ENCODE data around the gene TEX2.
"Not testable (repeated sequence)": the region's sequence is repeated elsewhere in the genome, so short reads cannot be mapped to it uniquely, and the experiment has no call there.

Gene TEX2

DNA sequence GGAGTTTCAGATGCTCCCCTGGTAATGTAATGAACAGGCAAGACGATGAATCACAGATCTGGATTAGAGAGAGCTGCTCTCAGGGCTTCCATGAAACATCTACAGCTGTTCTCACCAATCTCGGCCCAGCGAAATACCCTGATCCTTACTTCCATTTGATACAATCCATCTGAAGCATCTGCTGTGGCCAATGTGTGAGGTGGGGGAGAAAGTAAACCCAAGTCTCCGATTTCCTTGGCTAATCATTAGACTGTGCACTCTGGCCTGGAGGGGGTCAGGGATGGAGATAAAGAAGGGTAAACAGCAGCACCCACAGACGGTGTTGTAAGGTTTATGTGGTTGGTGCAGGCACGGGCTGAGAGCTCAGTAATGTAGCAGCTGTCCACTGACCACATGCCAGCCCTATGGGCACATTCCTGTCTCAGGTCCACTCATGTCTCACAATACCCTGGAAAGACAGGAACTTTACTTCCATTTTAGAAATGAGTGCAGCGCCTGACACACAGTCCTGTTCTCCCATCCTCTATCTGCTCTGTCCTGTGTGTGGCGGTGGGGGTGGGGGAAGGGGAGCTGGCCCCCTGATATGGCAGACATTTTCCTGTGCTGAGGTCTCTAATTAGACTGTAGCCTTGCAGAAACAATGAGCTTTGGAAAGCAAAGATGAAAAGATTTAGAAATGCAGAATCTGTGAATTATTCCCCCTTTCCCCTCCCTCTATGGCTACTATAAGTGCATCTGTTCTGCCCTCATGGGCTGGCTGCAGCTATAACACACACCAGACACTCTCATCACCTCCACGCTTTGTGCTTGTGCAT lies 84.8 kb downstream of the TEX2 start:
- Mint-ChIP-seq H3K4me1 (ENCODE audit: low read depth) (no peaks in the 10 kb centered on the region), H3K36me3 (peaks cover 23% of the 10 kb centered on the region), H3K9me3 (ENCODE audit: low read depth) (no peaks in the 10 kb centered on the region), H3K27ac (no peak overlapping the region), H3K27me3 (no peaks in the 10 kb centered on the region), H3K4me3 (no peak overlapping the region)

- H3K4me1 Mint-ChIP-seq (ENCODE audit: low read depth): no peaks in the 10 kb centered on the region
- peaks cover 26% of the 10 kb centered on the region for H3K36me3 Mint-ChIP-seq
- no peak overlapping the region for H3K4me3 Mint-ChIP-seq
- no peaks in the 10 kb centered on the region for H3K9me3 Mint-ChIP-seq (ENCODE audit: low read depth)
- no peak overlapping the region for H3K27ac Mint-ChIP-seq
- no peaks in the 10 kb centered on the region for H3K27me3 Mint-ChIP-seq
These were observed 85.6 kb downstream of the TEX2 start for GRCh38 chr17:64177311-64178010.

GRCh38 chr17:64176556-64176955 lies 86.5 kb downstream of the TEX2 start:
- Mint-ChIP-seq H3K27ac (no peak overlapping the region), H3K9me3 (ENCODE audit: low read depth) (no peaks in the 10 kb centered on the region), H3K27me3 (no peaks in the 10 kb centered on the region)

GRCh38 chr17:64174686-64175456 lies 88.2 kb downstream of the TEX2 start:
- Mint-ChIP-seq H3K4me1 (ENCODE audit: low read depth) (no peaks in the 10 kb centered on the region), H3K27ac (no peak overlapping the region), H3K4me3 (no peak overlapping the region), H3K27me3 (no peaks in the 10 kb centered on the region), H3K36me3 (peaks cover 26% of the 10 kb centered on the region), H3K9me3 (ENCODE audit: low read depth) (no peaks in the 10 kb centered on the region)

More at GRCh38 chr17:64176556-64176955, 86.5 kb downstream of the TEX2 start:
- no peaks in the 10 kb centered on the region for H3K4me1 Mint-ChIP-seq (ENCODE audit: low read depth)
- H3K4me3 Mint-ChIP-seq: no peak overlapping the region
- H3K36me3 Mint-ChIP-seq: peaks cover 28% of the 10 kb centered on the region

DNA sequence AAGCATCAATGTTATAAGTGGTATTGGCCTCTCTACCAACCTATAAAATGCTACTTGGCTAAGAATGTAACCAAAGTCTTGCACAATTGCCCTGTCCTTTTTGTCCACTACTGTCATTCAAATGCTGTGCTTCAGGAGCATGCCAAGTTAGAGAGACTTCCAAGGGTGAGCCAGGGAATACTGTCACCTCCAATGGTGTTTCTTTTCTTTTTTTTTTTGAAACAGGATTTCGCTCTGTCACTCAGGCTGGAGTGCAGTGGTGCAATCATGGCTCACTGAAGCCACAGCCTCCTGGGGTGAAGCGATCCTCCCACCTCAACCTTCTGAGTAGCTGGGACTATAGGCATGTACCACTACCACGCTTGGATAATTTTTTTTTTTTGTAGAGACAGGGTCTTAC lies 89.4 kb downstream of the TEX2 start:
- Mint-ChIP-seq H3K27me3 (no peaks in the 10 kb centered on the region), H3K36me3 (peaks cover 19% of the 10 kb centered on the region), H3K4me1 (ENCODE audit: low read depth) (no peaks in the 10 kb centered on the region), H3K9me3 (ENCODE audit: low read depth) (no peaks in the 10 kb centered on the region), H3K27ac (no peak overlapping the region), H3K4me3 (no peak overlapping the region)

DNA sequence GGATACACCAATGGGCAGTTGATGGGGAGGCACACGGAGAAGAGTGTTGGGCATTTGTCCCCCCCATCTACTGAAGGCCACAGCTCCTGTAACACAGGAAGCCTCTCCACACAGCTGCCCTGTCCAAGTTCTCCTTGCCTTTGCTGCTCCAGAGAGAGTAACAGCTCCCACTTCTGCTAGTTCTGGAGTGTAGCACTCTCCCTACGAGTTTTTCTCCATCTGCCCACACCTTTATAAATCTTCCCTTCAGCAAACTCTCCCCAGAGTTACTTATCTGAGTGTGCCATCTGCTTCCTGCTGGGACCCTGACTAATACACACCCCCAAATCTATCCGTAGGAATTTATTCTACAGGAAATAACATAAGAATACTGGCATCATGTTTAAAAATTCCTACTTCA lies 90.5 kb downstream of the TEX2 start:
- Mint-ChIP-seq H3K4me1 (ENCODE audit: low read depth) (no peaks in the 10 kb centered on the region), H3K4me3 (no peak overlapping the region), H3K27ac (no peak overlapping the region), H3K9me3 (ENCODE audit: low read depth) (no peaks in the 10 kb centered on the region), H3K36me3 (peaks cover 10% of the 10 kb centered on the region), H3K27me3 (no peaks in the 10 kb centered on the region)

DNA sequence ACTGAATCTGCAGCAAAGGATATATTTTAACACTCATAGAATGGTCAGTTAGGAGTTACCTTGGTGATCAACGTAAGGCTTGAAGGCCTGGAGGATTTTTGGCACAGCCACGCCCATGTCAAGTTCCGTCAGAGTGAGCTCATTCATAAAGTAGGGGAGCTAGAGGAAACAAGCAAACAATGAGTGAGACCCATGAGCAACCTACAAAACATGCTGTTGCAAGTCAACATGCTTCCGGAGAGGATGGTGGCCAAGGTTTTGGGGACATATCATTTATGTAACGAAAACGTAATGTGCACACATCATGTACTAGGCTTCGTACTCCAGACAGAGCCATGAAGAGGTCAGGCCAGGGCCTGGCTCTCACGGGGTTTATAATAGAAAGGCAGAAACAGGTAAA lies 92.0 kb downstream of the TEX2 start:
- H3K27me3 Mint-ChIP-seq: no peaks in the 10 kb centered on the region
- H3K36me3 Mint-ChIP-seq: peaks cover 16% of the 10 kb centered on the region
- H3K4me1 Mint-ChIP-seq (ENCODE audit: low read depth): no peaks in the 10 kb centered on the region
- H3K4me3 Mint-ChIP-seq: no peak overlapping the region
- H3K9me3 Mint-ChIP-seq (ENCODE audit: low read depth): no peaks in the 10 kb centered on the region
- no peak overlapping the region for H3K27ac Mint-ChIP-seq

- Mint-ChIP-seq H3K4me3 (no peak overlapping the region), H3K36me3 (peaks cover 17% of the 10 kb centered on the region), H3K27me3 (no peaks in the 10 kb centered on the region), H3K27ac (no peak overlapping the region), H3K4me1 (ENCODE audit: low read depth) (no peaks in the 10 kb centered on the region), H3K9me3 (ENCODE audit: low read depth) (no peaks in the 10 kb centered on the region)
These were observed 92.8 kb downstream of the TEX2 start for GRCh38 chr17:64170286-64170685.

- not testable (repeated sequence) for H3K27ac Mint-ChIP-seq; H3K9me3 Mint-ChIP-seq (ENCODE audit: low read depth); H3K4me3 Mint-ChIP-seq; H3K4me1 Mint-ChIP-seq (ENCODE audit: low read depth); H3K27me3 Mint-ChIP-seq
- H3K36me3 Mint-ChIP-seq: peaks cover 20% of the 10 kb centered on the region
These were observed 95.4 kb downstream of the TEX2 start for GRCh38 chr17:64167666-64168065.

GRCh38 chr17:64166876-64167275 lies 96.2 kb downstream of the TEX2 start:
- H3K27ac Mint-ChIP-seq: no peak overlapping the region
- no peak overlapping the region for H3K4me3 Mint-ChIP-seq
- no peaks in the 10 kb centered on the region for H3K4me1 Mint-ChIP-seq (ENCODE audit: low read depth)
- no peaks in the 10 kb centered on the region for H3K9me3 Mint-ChIP-seq (ENCODE audit: low read depth)
- H3K36me3 Mint-ChIP-seq: peaks cover 15% of the 10 kb centered on the region
- no peaks in the 10 kb centered on the region for H3K27me3 Mint-ChIP-seq

GRCh38 chr17:64165347-64165746 lies 97.7 kb downstream of the TEX2 start:
- H3K27me3 Mint-ChIP-seq: no peaks in the 10 kb centered on the region
- peaks cover 10% of the 10 kb centered on the region for H3K36me3 Mint-ChIP-seq
- H3K9me3 Mint-ChIP-seq (ENCODE audit: low read depth): no peaks in the 10 kb centered on the region
- no peaks in the 10 kb centered on the region for H3K4me1 Mint-ChIP-seq (ENCODE audit: low read depth)
- H3K4me3 Mint-ChIP-seq: no peak overlapping the region
- no peak overlapping the region for H3K27ac Mint-ChIP-seq

- Mint-ChIP-seq H3K27me3 (no peaks in the 10 kb centered on the region), H3K4me3 (no peak overlapping the region), H3K36me3 (peaks cover 10% of the 10 kb centered on the region), H3K27ac (no peak overlapping the region), H3K9me3 (ENCODE audit: low read depth) (no peaks in the 10 kb centered on the region), H3K4me1 (ENCODE audit: low read depth) (no peaks in the 10 kb centered on the region)
These were observed 98.3 kb downstream of the TEX2 start for GRCh38 chr17:64164596-64165285.

GRCh38 chr17:64163468-64163867 lies 99.6 kb downstream of the TEX2 start:
- no peaks in the 10 kb centered on the region for H3K9me3 Mint-ChIP-seq (ENCODE audit: low read depth)
- no peaks in the 10 kb centered on the region for H3K4me1 Mint-ChIP-seq (ENCODE audit: low read depth)
- H3K27me3 Mint-ChIP-seq: no peaks in the 10 kb centered on the region
- no peak overlapping the region for H3K4me3 Mint-ChIP-seq
- H3K27ac Mint-ChIP-seq: no peak overlapping the region
- peaks cover 10% of the 10 kb centered on the region for H3K36me3 Mint-ChIP-seq

DNA sequence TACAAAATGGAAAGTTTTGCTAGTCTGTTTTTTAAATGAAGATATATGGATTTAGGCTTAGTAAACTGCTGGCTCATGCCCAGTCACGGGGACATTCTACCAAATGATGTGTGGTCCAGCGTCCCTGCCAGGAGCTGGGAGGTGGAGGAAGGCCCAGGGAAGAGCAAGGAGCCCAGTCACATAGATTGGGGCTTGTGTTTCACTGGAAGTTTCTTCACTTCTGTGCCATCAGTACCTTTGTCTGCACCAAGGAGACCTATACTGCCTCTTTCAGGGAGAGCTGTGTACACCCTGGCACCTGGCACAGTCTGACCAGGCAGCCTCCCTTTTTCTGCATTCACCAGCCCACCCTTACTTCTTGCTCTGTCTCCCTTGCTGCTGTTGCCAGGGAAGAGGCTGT lies 100.5 kb downstream of the TEX2 start:
- no peaks in the 10 kb centered on the region for H3K9me3 Mint-ChIP-seq (ENCODE audit: low read depth)
- H3K36me3 Mint-ChIP-seq: peaks cover 10% of the 10 kb centered on the region
- no peaks in the 10 kb centered on the region for H3K4me1 Mint-ChIP-seq (ENCODE audit: low read depth)
- H3K4me3 Mint-ChIP-seq: no peak overlapping the region
- no peaks in the 10 kb centered on the region for H3K27me3 Mint-ChIP-seq
- no peak overlapping the region for H3K27ac Mint-ChIP-seq

All from activated naive CD8-positive, alpha-beta T cell (primary cell).